ENCODE measurements around the gene CCDC39. TPM values are rescaled to one million over a fixed set of nuclear protein-coding genes. Genes with fewer than 3 reads are reported as not detected.

CCDC39 gene
- total and polyA plus RNA-seq, 4 donors = 0.59 to 6.7 (median 3.5) TPM

DNA sequence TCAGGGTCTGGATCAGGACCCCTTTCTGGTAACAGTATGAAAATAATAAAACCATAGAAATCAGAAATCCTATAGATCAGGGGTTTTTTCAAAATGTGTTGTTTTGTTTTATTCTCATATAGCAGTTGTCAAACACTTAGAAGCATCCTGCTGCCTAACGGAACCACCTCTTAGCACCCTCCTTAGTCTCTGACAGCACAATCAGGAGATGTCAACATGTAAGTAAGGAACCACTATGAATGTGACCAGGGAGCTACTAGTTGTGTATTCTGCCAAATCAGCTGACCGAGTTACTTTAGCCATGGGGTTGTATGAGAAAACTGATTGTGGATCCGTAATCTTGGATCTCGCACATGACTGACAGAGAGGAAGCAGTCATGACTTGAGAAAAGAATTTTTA lies 22.2 kb downstream of the CCDC39 start:
- DNase-seq (no peak), ATAC-seq (ENCODE audit: insufficient read depth, low FRiP score) (no peak)
- Histone ChIP-seq H3K27ac (ENCODE audit: low read depth in 1 of 2, low read length in 1 of 2) (no peak overlapping the region), H3K4me3 (no peak overlapping the region), H3K9me3 (ENCODE audit: control insufficient read depth in 4 of 4, insufficient read depth in 3 of 4, low read length in 3 of 4) (no peaks in the 10 kb centered on the region), H3K4me1 (ENCODE audit: control insufficient read depth in 5 of 5, insufficient read depth in 5 of 5, low read length in 5 of 5) (no peaks in the 10 kb centered on the region), H3K9ac (ENCODE audit: insufficient read depth in 1 of 2, low read length in 2 of 2) (no peak overlapping the region), H3K27me3 (ENCODE audit: control insufficient read depth in 3 of 3, insufficient read depth in 3 of 3, low read length in 2 of 3) (no peaks in the 10 kb centered on the region), H3K36me3 (ENCODE audit: control insufficient read depth in 4 of 4, insufficient read depth in 4 of 4, low read length in 4 of 4) (no peaks in the 10 kb centered on the region)
- 73 to 86% methylated on average over 4 of the region's 4 CpGs for WGBS, 2 donors
- TF ChIP-seq, protein P1, sequence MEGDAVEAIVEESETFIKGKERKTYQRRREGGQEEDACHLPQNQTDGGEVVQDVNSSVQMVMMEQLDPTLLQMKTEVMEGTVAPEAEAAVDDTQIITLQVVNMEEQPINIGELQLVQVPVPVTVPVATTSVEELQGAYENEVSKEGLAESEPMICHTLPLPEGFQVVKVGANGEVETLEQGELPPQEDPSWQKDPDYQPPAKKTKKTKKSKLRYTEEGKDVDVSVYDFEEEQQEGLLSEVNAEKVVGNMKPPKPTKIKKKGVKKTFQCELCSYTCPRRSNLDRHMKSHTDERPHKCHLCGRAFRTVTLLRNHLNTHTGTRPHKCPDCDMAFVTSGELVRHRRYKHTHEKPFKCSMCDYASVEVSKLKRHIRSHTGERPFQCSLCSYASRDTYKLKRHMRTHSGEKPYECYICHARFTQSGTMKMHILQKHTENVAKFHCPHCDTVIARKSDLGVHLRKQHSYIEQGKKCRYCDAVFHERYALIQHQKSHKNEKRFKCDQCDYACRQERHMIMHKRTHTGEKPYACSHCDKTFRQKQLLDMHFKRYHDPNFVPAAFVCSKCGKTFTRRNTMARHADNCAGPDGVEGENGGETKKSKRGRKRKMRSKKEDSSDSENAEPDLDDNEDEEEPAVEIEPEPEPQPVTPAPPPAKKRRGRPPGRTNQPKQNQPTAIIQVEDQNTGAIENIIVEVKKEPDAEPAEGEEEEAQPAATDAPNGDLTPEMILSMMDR (IDR thresholded peaks at IDR 0.05; ENCODE audit: control extremely low read depth, extremely low read depth) = no peak

DNA sequence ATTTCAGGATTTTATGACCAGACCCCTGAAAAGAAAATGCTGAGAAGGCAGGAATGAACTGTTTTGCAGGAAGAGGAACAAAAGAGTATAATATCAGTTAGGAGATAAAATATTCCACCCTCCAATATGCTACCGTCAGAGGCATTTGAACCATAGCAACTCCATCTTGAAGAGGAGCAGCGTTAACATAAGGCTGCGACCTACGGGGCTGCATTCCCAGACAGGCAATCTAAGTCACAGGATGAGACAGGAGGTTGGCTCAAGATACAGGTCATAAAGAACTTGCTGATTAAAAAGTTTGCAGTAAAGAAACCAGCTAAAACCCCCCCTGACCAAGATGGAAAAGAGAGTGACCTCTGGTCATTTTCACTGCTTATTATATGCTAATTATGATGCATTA lies 22.9 kb downstream of the CCDC39 start:
- no peak for ATAC-seq (ENCODE audit: insufficient read depth, low FRiP score)
- no peak overlapping the region for H3K9ac ChIP-seq (ENCODE audit: insufficient read depth in 1 of 2, low read length in 2 of 2)
- TF ChIP-seq, protein P1 (IDR thresholded peaks at IDR 0.05; ENCODE audit: control extremely low read depth, extremely low read depth) = no peak

DNA sequence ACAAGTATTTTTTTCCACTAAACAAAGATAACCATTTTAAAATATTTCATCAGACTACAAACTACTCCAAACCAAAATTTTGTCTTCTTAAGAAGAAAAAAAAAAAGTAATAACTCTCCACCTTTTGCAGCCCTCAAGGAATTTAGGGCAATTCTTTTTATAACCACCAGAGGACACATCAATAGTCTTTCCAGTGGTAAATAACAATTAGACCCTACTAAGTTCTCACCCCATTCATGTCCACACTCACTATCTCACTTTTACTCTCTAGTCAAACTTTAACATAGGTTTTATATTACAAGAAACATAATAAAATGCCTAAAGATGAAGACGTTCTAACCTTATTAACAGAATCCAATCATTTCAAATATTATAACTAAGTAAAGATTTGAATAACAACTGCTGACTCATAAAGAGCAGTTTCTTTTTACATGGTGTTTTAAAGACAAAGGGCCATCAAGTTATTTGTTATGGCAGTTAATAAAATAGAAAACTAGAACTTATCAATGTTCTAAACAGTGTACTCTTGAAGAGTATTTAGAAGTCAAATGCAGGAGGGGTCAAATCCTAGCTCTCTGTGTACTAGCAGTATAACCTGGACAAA lies 33.0 kb downstream of the CCDC39 start:
- Histone ChIP-seq H3K36me3 (ENCODE audit: control insufficient read depth in 4 of 4, insufficient read depth in 4 of 4, low read length in 4 of 4) (no peaks in the 10 kb centered on the region), H3K4me3 (no peak overlapping the region), H3K4me1 (ENCODE audit: control insufficient read depth in 5 of 5, insufficient read depth in 5 of 5, low read length in 5 of 5) (no peaks in the 10 kb centered on the region), H3K9ac (ENCODE audit: insufficient read depth in 1 of 2, low read length in 2 of 2) (no peak overlapping the region), H3K27ac (ENCODE audit: low read depth in 1 of 2, low read length in 1 of 2) (no peak overlapping the region), H3K27me3 (ENCODE audit: control insufficient read depth in 3 of 3, insufficient read depth in 3 of 3, low read length in 2 of 3) (no peaks in the 10 kb centered on the region), H3K9me3 (ENCODE audit: control insufficient read depth in 4 of 4, insufficient read depth in 3 of 4, low read length in 3 of 4) (no peaks in the 10 kb centered on the region)
- TF ChIP-seq, protein P1 (IDR thresholded peaks at IDR 0.05; ENCODE audit: control extremely low read depth, extremely low read depth) = no peak
- DNase-seq (no peak), ATAC-seq (ENCODE audit: insufficient read depth, low FRiP score) (no peak)
- WGBS, 2 donors = 42 to 43% methylated on average over 1 of the region's 1 CpG

More for the DNA sequence above, 22.9 kb downstream of the CCDC39 start:
- DNase-seq = no peak
- no peaks in the 10 kb centered on the region for H3K36me3 ChIP-seq (ENCODE audit: control insufficient read depth in 4 of 4, insufficient read depth in 4 of 4, low read length in 4 of 4)
- H3K9me3 ChIP-seq (ENCODE audit: control insufficient read depth in 4 of 4, insufficient read depth in 3 of 4, low read length in 3 of 4) = no peaks in the 10 kb centered on the region
- H3K4me3 ChIP-seq = no peak overlapping the region
- no peaks in the 10 kb centered on the region for H3K27me3 ChIP-seq (ENCODE audit: control insufficient read depth in 3 of 3, insufficient read depth in 3 of 3, low read length in 2 of 3)
- 62 to 86% methylated on average over 4 of the region's 4 CpGs for WGBS, 2 donors
- H3K27ac ChIP-seq (ENCODE audit: low read depth in 1 of 2, low read length in 1 of 2) = no peak overlapping the region
- H3K4me1 ChIP-seq (ENCODE audit: control insufficient read depth in 5 of 5, insufficient read depth in 5 of 5, low read length in 5 of 5) = no peaks in the 10 kb centered on the region

- DNase-seq (no peak), ATAC-seq (ENCODE audit: insufficient read depth, low FRiP score) (no peak)
- TF ChIP-seq, protein P1 (IDR thresholded peaks at IDR 0.05; ENCODE audit: control extremely low read depth, extremely low read depth) = no peak
- Histone ChIP-seq H3K9ac (ENCODE audit: insufficient read depth in 1 of 2, low read length in 2 of 2) (no peak overlapping the region), H3K9me3 (ENCODE audit: control insufficient read depth in 4 of 4, insufficient read depth in 3 of 4, low read length in 3 of 4) (no peaks in the 10 kb centered on the region), H3K27ac (ENCODE audit: low read depth in 1 of 2, low read length in 1 of 2) (no peak overlapping the region), H3K4me1 (ENCODE audit: control insufficient read depth in 5 of 5, insufficient read depth in 5 of 5, low read length in 5 of 5) (no peaks in the 10 kb centered on the region), H3K36me3 (ENCODE audit: control insufficient read depth in 4 of 4, insufficient read depth in 4 of 4, low read length in 4 of 4) (no peaks in the 10 kb centered on the region), H3K27me3 (ENCODE audit: control insufficient read depth in 3 of 3, insufficient read depth in 3 of 3, low read length in 2 of 3) (no peaks in the 10 kb centered on the region), H3K4me3 (no peak overlapping the region)
Measured at GRCh38 chr3:180640987-180641386, 38.3 kb downstream of the CCDC39 start.
